Eye (tissue), 1 donor: ENCODE data around the gene R3HDM1.
A peak's percentile ranks its signal among the peaks of the same experiment; 100 is the strongest.
"Not testable (repeated sequence)": the region's sequence is repeated elsewhere in the genome, so short reads cannot be mapped to it uniquely, and the experiment has no call there.

Source experiments
- DNase-seq: peaks from one replicate; pipeline ENCODE4 v3.0.0-alpha.2; 2015

R3HDM1 gene

DNA sequence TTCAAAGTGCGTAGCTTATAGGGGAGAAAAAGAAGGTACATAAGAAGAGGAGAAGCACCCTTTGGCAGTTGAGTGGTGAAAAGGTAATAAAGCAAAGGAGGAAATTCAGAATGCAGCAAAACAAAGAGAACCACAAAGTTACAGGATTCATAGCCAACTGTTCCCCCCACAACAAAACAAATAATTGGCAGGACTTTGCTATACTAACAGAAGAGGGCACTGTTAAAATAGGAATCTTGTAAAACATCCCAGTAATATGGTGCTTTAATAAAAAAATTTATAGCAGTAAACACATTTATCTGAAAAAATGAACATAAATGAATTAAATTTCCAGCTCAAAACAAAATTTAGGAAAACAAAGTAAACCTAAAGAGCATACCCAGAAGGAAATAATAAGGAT lies 42.3 kb downstream of the R3HDM1 start:
- no peak for DNase-seq

DNA sequence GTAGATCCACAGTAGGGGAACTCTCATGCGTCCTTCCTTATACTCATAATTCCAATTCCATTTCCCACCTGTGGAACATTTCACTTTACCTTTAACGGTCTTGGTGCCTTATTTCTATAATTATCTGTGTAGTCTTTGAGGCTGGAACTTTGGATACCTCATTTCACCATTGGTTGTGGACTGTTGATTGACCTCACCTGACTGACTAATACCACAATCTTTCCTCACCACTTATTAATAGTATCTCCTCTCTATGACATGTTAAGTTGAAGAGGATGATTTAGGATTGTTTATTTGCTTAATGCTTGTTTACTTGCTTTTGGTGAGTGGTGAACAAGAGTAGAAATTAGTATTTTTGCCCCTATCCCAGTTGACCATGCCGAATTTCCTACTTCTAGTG lies 50.0 kb downstream of the R3HDM1 start:
- no peak for DNase-seq

GRCh38 chr2:135582383-135582782 lies 51.1 kb downstream of the R3HDM1 start:
- DNase-seq, result no peak

DNA sequence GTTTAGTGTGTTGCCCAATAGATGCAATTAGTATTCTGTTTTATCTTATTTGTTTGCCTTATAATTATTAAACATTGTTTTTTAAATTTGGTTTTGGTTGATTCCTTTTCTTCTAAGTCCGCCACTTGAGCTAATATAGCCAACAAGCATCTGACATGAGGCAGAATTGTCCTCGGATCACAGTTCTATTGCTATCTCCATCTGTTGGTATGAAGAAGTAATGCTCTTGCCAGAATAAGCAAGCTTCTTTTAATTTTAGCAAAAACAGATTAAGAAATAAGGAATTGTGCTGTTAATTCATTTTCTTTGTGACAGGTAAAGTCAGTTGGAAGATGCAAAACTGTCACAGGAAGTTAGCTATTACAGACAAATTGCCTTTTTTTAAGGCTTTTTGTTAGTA lies 54.3 kb downstream of the R3HDM1 start:
- DNase-seq, result peak; percentile 26

DNA sequence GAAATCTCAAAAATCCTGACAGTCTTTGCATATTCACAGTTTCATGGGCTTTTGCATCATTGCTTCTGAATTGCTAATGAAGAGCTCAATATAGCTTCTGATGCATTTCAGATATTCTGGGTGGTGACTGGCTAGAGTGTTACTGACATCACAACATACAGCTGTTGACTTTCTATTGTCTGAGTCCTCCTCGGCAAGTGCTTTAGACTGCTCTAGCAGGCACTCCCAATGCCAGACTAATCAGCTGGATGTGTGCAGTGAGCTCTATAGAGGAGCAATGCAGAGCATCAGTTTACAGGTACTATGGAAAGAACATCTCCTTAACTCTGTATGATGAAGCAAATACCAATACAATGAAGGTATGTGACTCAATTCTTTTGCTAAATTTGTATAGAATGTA lies 54.9 kb downstream of the R3HDM1 start:
- DNase-seq, result peak; percentile 71

GRCh38 chr2:135587958-135588357 lies 56.7 kb downstream of the R3HDM1 start:
- DNase-seq, result peak; percentile 3

- no peak for DNase-seq
These were observed 59.5 kb downstream of the R3HDM1 start for GRCh38 chr2:135590619-135591260.

- no peak for DNase-seq
These were observed 69.6 kb downstream of the R3HDM1 start for GRCh38 chr2:135600915-135601314.

- DNase-seq, result no peak
These were observed 72.3 kb downstream of the R3HDM1 start for GRCh38 chr2:135603543-135603942.

- DNase-seq, result no peak
These were observed 76.3 kb downstream of the R3HDM1 start for GRCh38 chr2:135607561-135607960.

DNA sequence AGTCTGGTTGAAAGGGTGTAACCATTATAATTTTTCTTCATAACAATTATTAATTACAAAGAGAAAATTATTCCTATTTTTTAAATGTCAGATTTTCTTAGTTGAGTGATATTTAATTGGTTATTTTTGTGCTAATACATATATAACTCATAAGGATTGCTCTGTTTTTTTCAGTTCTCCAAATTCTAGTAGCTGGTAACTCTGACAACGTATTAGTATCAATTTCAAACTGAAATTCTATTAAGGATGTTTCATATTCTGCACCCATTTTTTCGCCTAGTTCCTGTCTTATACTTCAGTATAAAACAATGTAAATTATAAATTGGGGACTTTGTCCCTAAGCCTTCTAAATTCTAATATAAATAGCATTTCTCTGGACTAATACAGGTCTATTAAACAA lies 81.0 kb downstream of the R3HDM1 start:
- no peak for DNase-seq

- DNase-seq, result no peak
These were observed 84.1 kb downstream of the R3HDM1 start for GRCh38 chr2:135615404-135615803.

GRCh38 chr2:135617501-135618015 lies 86.3 kb downstream of the R3HDM1 start:
- DNase-seq, result no peak

- no peak for DNase-seq
These were observed 88.9 kb downstream of the R3HDM1 start for GRCh38 chr2:135620198-135620597.

DNA sequence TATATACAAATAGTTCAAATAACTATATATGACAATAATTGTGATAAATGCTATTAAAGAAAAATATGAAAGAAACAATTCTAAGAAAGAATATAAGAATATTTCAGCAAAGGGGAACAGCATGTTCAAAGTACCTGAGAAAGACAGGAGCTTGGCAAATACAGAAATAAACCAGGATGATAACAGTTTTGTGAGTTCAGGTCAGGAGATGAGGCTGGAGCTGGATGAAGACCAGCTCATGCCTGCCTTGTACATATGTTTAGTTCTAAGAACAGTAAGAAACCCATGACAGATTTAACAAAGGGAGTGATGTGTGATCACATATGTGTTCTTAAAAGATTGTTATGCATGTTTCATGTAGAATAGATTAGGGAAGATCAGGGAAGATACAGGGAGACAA lies 98.2 kb downstream of the R3HDM1 start:
- no peak for DNase-seq

DNA sequence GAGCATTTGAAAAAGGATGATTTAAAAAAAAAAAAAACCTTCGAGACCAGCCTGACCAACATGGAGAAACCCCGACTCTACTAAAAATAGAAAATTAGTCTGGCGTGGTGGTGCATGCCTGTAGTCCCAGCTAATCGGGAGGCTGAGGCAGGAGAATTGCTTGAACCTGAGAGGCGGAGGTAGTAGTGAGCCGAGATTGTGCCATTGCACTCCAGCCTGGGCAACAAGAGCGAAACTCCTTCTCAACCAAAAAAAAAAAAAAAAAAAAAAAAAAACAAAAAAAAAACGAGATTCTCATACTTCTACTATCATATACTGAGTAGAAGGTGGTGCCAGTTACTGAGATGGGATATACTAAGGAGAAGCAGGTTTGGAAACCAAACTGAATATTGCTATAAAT lies 98.8 kb downstream of the R3HDM1 start:
- DNase-seq, result not testable (repeated sequence)

DNA sequence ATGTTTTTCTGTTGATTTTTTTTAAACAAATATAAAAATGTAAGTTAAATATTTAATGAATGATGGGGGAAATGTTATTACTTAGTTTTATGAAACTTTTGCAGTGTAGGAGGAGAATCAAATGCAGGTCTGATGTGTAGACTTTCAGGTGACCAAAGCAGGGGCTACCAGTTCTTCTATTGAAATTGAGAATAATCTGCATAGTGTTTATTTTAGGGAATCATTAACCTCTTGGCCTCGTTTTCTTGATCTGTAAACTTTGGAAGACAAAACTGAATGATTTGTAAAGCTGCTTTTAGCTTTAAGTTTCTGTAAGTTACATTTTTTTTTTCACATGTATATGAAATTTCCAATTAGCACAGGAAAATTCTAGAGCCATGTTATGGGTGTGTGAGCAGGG lies 99.2 kb downstream of the R3HDM1 start:
- DNase-seq, result no peak

DNA sequence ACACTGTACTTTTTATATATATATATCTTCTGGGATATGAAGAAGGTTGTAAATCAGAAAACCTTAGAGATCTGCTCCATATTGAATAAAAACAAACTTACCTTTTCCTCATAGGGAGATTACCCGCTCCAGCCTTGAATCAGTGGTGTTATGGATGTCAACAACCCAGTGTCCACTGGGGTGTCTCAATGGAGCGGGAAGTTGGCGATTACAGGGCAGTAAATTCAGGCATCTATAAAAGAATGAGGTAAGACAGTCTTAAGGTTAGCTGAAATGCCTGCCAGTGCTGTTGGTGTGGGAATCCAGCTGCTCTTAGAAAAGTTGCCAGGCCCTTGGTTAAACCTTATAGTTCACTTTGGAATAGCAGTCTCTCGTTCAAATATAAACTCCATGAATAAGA lies 102.3 kb downstream of the R3HDM1 start:
- no peak for DNase-seq

DNA sequence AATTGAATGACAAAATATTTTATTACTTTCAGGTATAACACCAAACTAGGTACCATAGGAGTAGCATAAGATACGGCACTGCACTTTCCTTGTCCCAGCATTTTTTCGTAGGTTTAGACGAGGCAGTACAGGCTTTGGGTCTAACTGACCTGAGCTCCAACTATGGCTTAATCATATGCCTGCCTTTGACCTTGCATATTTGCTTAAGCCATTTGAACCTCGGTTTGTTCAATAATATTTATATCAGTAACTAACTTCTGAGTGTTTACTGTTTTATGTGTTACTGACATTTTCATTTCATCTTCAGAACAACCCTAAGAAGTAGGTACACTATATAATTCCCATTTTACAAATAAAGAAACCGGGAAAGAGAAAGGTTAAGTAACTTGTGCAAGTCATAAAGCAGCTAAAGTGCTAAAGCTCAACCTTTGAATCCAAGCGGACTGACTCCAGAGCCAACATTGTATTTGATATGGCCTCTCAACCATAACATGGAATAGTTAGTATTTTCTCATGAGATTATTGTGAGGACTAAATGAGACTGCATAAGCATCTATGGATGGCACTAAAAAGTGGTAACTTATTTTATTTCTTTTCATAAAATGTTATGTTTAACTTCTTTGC lies 104.0 kb downstream of the R3HDM1 start:
- no peak for DNase-seq

- no peak for DNase-seq
These were observed 105.7 kb downstream of the R3HDM1 start for GRCh38 chr2:135636982-135637381.

DNA sequence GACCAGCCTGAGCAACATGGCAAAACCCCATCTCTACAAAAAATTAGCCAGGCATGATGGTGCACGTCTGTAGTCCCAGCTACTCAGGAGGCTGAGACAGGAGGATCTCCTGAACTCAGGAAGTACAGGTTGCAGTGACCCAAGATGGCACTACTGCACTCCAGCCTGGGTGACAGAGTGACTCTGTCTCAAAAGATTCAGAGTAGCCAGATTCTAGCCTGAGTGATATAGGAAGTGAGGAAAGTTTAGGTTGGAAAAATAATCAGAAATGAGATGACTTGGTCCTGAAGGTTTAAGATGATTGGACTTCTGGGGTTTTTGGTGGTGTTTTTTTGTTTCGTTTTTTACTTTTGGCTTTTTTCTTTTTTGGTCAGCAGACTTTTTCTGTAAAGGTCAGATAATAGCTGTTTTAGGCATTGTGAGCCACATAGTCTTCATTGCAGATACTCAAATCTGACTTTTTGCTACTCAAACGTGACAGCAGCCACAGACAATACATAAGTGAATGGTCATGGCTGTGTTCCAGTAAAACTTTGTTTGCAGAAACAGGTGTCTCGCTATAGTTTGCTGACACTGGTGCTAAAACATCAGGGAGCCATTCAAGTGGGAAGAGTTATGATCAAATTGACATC lies 106.3 kb downstream of the R3HDM1 start:
- no peak for DNase-seq

DNA sequence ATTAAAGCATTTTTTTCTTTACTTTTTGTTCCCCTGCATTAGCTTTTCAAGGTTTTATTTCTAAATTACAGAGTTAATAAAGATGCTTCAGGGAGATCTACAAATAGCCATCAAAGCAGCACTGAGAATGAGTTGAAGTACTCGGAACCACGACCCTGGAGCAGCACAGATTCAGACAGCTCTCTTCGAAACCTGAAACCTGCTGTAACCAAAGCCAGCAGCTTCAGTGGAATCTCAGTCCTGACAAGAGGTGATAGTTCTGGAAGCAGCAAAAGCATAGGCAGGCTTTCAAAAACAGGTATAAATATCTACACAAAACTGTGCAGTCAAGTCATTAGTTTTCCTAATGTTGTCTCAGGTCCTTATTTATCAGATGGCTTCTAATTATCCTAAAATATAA lies 107.5 kb downstream of the R3HDM1 start:
- no peak for DNase-seq

DNA sequence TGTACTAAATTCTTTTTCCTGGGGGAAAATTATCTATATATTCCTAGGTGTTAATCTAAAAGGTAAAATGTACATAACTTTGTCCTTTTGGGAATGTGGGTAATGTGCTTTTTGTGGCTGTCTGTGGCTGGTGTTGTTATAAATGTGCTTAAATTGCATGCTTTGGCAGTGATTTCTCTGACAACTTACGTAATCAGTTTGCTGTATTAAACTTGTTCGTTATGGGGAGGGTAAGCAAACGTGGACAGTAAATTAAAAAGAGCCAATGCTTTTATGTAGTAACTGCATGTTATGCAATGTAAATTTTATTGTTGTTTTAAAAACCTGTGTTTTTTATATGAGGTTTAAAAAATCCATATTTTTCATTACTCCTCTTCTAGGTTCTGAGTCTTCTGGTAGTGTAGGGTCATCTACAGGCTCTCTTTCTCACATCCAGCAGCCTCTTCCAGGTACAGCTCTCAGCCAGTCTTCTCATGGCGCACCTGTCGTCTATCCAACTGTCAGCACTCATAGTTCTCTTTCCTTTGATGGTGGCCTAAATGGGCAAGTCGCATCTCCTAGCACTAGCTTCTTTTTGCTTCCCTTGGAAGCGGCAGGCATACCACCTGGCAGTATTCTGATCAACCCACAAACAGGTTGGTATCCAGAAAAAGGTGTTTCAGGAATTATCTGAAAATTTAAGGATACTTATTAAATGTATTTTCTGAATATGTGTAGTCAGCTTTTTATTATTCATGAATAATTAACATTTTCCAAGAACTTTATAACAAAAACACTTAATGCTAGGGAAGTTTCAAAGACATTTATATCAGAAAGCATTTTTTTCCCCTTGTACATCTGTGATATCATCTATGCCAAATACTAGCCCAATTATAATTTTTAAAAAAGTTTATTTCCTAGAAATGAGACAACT lies 110.1 kb downstream of the R3HDM1 start:
- no peak for DNase-seq
